22Rv1 (cell line): ENCODE results near the gene MON1A.

Experiments
- H3K27ac ChIP-seq: fragments of 450-650 bp; 2 replicates; pipeline ENCODE4 v1.5.1; 2017
- CTCF ChIP-seq: fragments of 450-650 bp; IDR thresholded peaks from 2 replicates; pipeline ENCODE4 v1.5.1; 2017; ENCODE audit warnings: mild to moderate bottlenecking
- ZFX ChIP-seq: fragments of 450-650 bp; IDR thresholded peaks from 2 replicates; pipeline ENCODE4 v1.6.1; 2017; ENCODE audit warnings: antibody characterized with exemption, borderline replicate concordance

Gene MON1A

GRCh38 chr3:49882166-49882565, 47.4 kb downstream of the MON1A start:
- no peak for TF ChIP-seq CTCF
- TF ChIP-seq ZFX = no peak
- no peak overlapping the region for H3K27ac ChIP-seq

- no peak for TF ChIP-seq CTCF
- TF ChIP-seq ZFX = no peak
- no peak overlapping the region for H3K27ac ChIP-seq
These were observed 48.9 kb downstream of the MON1A start for GRCh38 chr3:49880581-49881315.

- no peak overlapping the region for H3K27ac ChIP-seq
- no peak for TF ChIP-seq ZFX
- TF ChIP-seq CTCF = no peak
These were observed 49.9 kb downstream of the MON1A start for GRCh38 chr3:49879721-49880120.

GRCh38 chr3:49878686-49879085, 50.9 kb downstream of the MON1A start:
- TF ChIP-seq CTCF (no peak), ZFX (no peak)
- no peak overlapping the region for H3K27ac ChIP-seq

GRCh38 chr3:49877716-49878115, 51.9 kb downstream of the MON1A start:
- no peak for TF ChIP-seq ZFX
- no peak for TF ChIP-seq CTCF
- H3K27ac ChIP-seq = no peak overlapping the region

- no peak for TF ChIP-seq ZFX
- no peak for TF ChIP-seq CTCF
- H3K27ac ChIP-seq = no peak overlapping the region
These were observed 53.0 kb downstream of the MON1A start for GRCh38 chr3:49876567-49876966.

GRCh38 chr3:49873623-49874022, 56.0 kb downstream of the MON1A start:
- H3K27ac ChIP-seq = no peak overlapping the region
- no peak for TF ChIP-seq ZFX
- no peak for TF ChIP-seq CTCF
